Keratinocyte (primary cell): ENCODE measurements around the gene PTPRD. TPM values are rescaled to one million over a fixed set of nuclear protein-coding genes. Genes with fewer than 3 reads are reported as not detected.

Source experiments
- DNase-seq: peaks from one replicate; pipeline ENCODE4 v3.0.0-alpha.2; 2011; ENCODE audit warnings: low read depth, missing footprints, low spot score
- FAIRE-seq: peaks from 2 replicates; lab custom pipeline; 2011; peaks lifted over from hg19 to GRCh38; lab: Jason Lieb, UNC
- H2AFZ ChIP-seq: 2 replicates; pipeline ENCODE4 v1.6.0; 2012; ENCODE audit warnings: low read length, control low read depth, inconsistent platforms; ENCODE audit not compliant: control insufficient read depth
- H3K27ac ChIP-seq: 2 replicates; pipeline ENCODE4 v1.5.1; 2011; ENCODE audit warnings: low read length; ENCODE audit not compliant: control insufficient read depth, insufficient read depth
- H3K27me3 ChIP-seq: 3 replicates; pipeline ENCODE4 v1.6.0; 2011; ENCODE audit warnings: low read length; ENCODE audit not compliant: control insufficient read depth, insufficient read depth; ENCODE audit errors: extremely low read depth
- H3K36me3 ChIP-seq, 2 experiments: 2 replicates in 1 of 2; 3 replicates in 1 of 2; pipeline ENCODE4 v1.5.1; 2011; ENCODE audit warnings: low read length in 2 of 2, mild to moderate bottlenecking in 1 of 2; ENCODE audit not compliant: control insufficient read depth in 2 of 2, insufficient read depth in 2 of 2; ENCODE audit errors: extremely low read depth in 1 of 2
- H3K4me1 ChIP-seq: 3 replicates; pipeline ENCODE4 v1.5.1; 2011; ENCODE audit warnings: low read length; ENCODE audit not compliant: control insufficient read depth, insufficient read depth; ENCODE audit errors: extremely low read depth
- H3K4me2 ChIP-seq: 3 replicates; pipeline ENCODE4 v1.6.0; 2011; ENCODE audit warnings: low read depth, low read length; ENCODE audit not compliant: control insufficient read depth, insufficient read depth; ENCODE audit errors: extremely low read depth
- H3K4me3 ChIP-seq, 3 experiments: fragments of 200-600 bp in 1 of 3; sonication (generic) in 1 of 3; 2 replicates in 2 of 3; 3 replicates in 1 of 3; pipeline ENCODE4 v1.5.1; 2011 to 2016; ENCODE audit warnings: low read length in 3 of 3, mild to moderate bottlenecking in 3 of 3, control low read depth in 2 of 3, inconsistent platforms in 1 of 3, low read depth in 1 of 3, mixed read lengths in 1 of 3, mixed run types in 1 of 3, moderate library complexity in 1 of 3; ENCODE audit not compliant: control insufficient read depth in 2 of 3, insufficient read depth in 2 of 3; ENCODE audit errors: extremely low read depth in 1 of 3
- H3K79me2 ChIP-seq: 2 replicates; pipeline ENCODE4 v1.6.0; 2012; ENCODE audit warnings: low read length; ENCODE audit not compliant: control insufficient read depth, insufficient read depth
- H3K9ac ChIP-seq: 3 replicates; pipeline ENCODE4 v1.6.0; 2011; ENCODE audit warnings: low read length; ENCODE audit not compliant: control insufficient read depth, insufficient read depth; ENCODE audit errors: extremely low read depth
- H3K9me1 ChIP-seq: 3 replicates; pipeline ENCODE4 v1.6.0; 2011; ENCODE audit warnings: low read length; ENCODE audit not compliant: control insufficient read depth, insufficient read depth; ENCODE audit errors: extremely low read depth
- H3K9me3 ChIP-seq: 2 replicates; pipeline ENCODE4 v1.5.1; 2012; ENCODE audit warnings: low read depth, low read length; ENCODE audit not compliant: control insufficient read depth
- H4K20me1 ChIP-seq: 3 replicates; pipeline ENCODE4 v1.6.0; 2011; ENCODE audit warnings: low read length; ENCODE audit not compliant: control insufficient read depth, insufficient read depth; ENCODE audit errors: extremely low read depth
- EZH2 ChIP-seq: IDR thresholded peaks from one replicate; pipeline ENCODE4 v1.6.1; 2012; ENCODE audit warnings: inconsistent platforms, mild to moderate bottlenecking, low read length, moderate library complexity
- dilution Hi-C: fragments of 300-500 bp; cut with MboI; formaldehyde crosslinking; loops from one replicate; pipeline ENCODE4 v1.7.0; 2020; ENCODE audit warnings: low sequenced_read_pairs; ENCODE audit not compliant: extremely low pct_ligation_motif_present
- polyA plus RNA-seq, 5 experiments: library from polyadenylated mRNA; depleted of rRNA in 3 of 5; stranded (reverse) in 3 of 5; stranded (forward) in 1 of 5; unstranded in 1 of 5; fragments of >200 nt; gene quantifications; 1 replicate in 1 of 5; 2 replicates in 3 of 5; 3 replicates in 1 of 5; pipeline versions ENCODE4 v1.2.1 to v1.2.3, GENCODE V29; 2011 to 2012; ENCODE audit warnings: missing spikeins in 2 of 5, low read depth in 1 of 5, low replicate concordance in 1 of 5
- TF ChIP-seq, protein P1 (sequence below), 3 experiments: IDR thresholded peaks in 1 of 3; conservative IDR thresholded peaks in 1 of 3; optimal IDR thresholded peaks in 1 of 3; 2 replicates in 2 of 3; 3 replicates in 1 of 3; pipeline versions ENCODE3 to v1.5.1; 2011; ENCODE audit warnings: low read length in 3 of 3, mild to moderate bottlenecking in 3 of 3, moderate library complexity in 2 of 3, control low read depth in 1 of 3, inconsistent platforms in 1 of 3; ENCODE audit not compliant: insufficient read depth in 2 of 3; ENCODE audit errors: extremely low read depth in 1 of 3

The PTPRD gene
- polyA plus RNA-seq, 1 donor (not counting 4 experiments of a cell fraction or from before 2014, with no cell fraction given): 0.10 TPM

DNA sequence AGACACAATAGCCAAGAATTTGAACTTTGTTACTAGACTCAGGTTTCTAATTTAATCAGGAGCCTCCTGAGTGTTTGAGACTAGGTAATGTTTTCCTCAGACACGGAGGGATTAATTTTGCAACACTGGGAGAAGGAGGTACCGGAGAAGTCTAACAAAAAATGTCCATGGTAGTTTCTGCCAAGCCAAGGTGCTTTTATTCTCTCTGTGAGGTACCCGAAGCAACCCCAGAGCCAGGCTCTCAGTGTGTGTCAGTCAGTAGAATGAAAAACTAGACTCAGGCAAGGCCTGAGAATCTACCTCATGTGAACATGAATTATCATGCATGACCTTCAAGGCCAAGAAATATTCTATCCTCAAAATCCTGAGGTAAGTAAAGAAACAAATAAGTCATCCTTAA is 1832.4 kb downstream of the PTPRD start:
- TF ChIP-seq, protein P1, sequence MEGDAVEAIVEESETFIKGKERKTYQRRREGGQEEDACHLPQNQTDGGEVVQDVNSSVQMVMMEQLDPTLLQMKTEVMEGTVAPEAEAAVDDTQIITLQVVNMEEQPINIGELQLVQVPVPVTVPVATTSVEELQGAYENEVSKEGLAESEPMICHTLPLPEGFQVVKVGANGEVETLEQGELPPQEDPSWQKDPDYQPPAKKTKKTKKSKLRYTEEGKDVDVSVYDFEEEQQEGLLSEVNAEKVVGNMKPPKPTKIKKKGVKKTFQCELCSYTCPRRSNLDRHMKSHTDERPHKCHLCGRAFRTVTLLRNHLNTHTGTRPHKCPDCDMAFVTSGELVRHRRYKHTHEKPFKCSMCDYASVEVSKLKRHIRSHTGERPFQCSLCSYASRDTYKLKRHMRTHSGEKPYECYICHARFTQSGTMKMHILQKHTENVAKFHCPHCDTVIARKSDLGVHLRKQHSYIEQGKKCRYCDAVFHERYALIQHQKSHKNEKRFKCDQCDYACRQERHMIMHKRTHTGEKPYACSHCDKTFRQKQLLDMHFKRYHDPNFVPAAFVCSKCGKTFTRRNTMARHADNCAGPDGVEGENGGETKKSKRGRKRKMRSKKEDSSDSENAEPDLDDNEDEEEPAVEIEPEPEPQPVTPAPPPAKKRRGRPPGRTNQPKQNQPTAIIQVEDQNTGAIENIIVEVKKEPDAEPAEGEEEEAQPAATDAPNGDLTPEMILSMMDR (optimal IDR thresholded peaks at IDR 0.05 in 1 of 3, IDR thresholded peaks at IDR 0.05 in 1 of 3, conservative IDR thresholded peaks at IDR 0.05 in 1 of 3; ENCODE audit: extremely low read depth in 1 of 3, insufficient read depth in 2 of 3, low read length in 3 of 3): no peak
- no peak for TF ChIP-seq EZH2
- H4K20me1 ChIP-seq: no peaks in the 10 kb centered on the region
- no peaks in the 10 kb centered on the region for H3K27me3 ChIP-seq
- H3K4me1 ChIP-seq: no peaks in the 10 kb centered on the region
- H3K79me2 ChIP-seq: no peaks in the 10 kb centered on the region
- H3K4me3 ChIP-seq: no peak overlapping the region
- H3K9me3 ChIP-seq: no peaks in the 10 kb centered on the region
- no peak overlapping the region for H3K4me2 ChIP-seq
- no peaks in the 10 kb centered on the region for H3K36me3 ChIP-seq
- no peak overlapping the region for H3K27ac ChIP-seq
- no peak for DNase-seq
- no peak overlapping the region for H2AFZ ChIP-seq
- no peak overlapping the region for H3K9ac ChIP-seq
- H3K9me1 ChIP-seq: no peaks in the 10 kb centered on the region
- dilution Hi-C loops: no loop called here
- FAIRE-seq: no peak

GRCh38 chr9:8779478-8779877 is 1833.3 kb downstream of the PTPRD start:
- Histone ChIP-seq H4K20me1 (no peaks in the 10 kb centered on the region), H3K4me1 (no peaks in the 10 kb centered on the region), H3K27me3 (no peaks in the 10 kb centered on the region), H2AFZ (no peak overlapping the region), H3K9me3 (no peaks in the 10 kb centered on the region), H3K9me1 (no peaks in the 10 kb centered on the region), H3K27ac (no peak overlapping the region), H3K79me2 (no peaks in the 10 kb centered on the region), H3K9ac (no peak overlapping the region), H3K36me3 (no peaks in the 10 kb centered on the region), H3K4me2 (no peak overlapping the region), H3K4me3 (no peak overlapping the region)
- DNase-seq (no peak), FAIRE-seq (no peak)
- TF ChIP-seq, protein P1 (optimal IDR thresholded peaks at IDR 0.05 in 1 of 3, IDR thresholded peaks at IDR 0.05 in 1 of 3, conservative IDR thresholded peaks at IDR 0.05 in 1 of 3; ENCODE audit: extremely low read depth in 1 of 3, insufficient read depth in 2 of 3, low read length in 3 of 3): no peak
- TF ChIP-seq EZH2: no peak
- dilution Hi-C loops: no loop called here
